Natural killer cell (primary cell): ENCODE measurements around the gene FHL3. TPM values are rescaled to one million over a fixed set of nuclear protein-coding genes. Genes with fewer than 3 reads are reported as not detected.

Experiments used
- ATAC-seq, 3 donors: fragments of 150-1000 bp in 2 of 3; fragments of 200-7000 bp in 1 of 3; cut with Tn5 transposase; 1 replicate in 1 of 3; 2 replicates in 2 of 3; pipeline ENCODE4 v1.10.0; 2021; ENCODE audit warnings: mild to moderate bottlenecking in 2 of 3, moderate library complexity in 2 of 3
- DNase-seq, 2 donors: peaks; one replicate each; pipeline versions ENCODE4 v3.0.0 to v3.0.0-alpha.2; 2013 to 2021; ENCODE audit warnings: mixed read lengths in 1 of 2
- H3K27ac ChIP-seq: one replicate; pipeline ENCODE4 v1.5.1; 2013; ENCODE audit warnings: mild to moderate bottlenecking, low read length
- H3K27me3 ChIP-seq: one replicate; pipeline ENCODE4 v1.6.1; 2013; ENCODE audit warnings: low read length; ENCODE audit not compliant: control insufficient read depth, insufficient read depth
- H3K36me3 ChIP-seq: one replicate; pipeline ENCODE4 v1.6.1; 2013; ENCODE audit warnings: low read length; ENCODE audit not compliant: control insufficient read depth, insufficient read depth
- H3K4me1 ChIP-seq: one replicate; pipeline ENCODE4 v1.6.1; 2013; ENCODE audit warnings: low read length; ENCODE audit not compliant: control insufficient read depth, insufficient read depth
- H3K4me3 ChIP-seq: one replicate; pipeline ENCODE4 v1.5.1; 2013; ENCODE audit warnings: low read length
- H3K9me3 ChIP-seq: one replicate; pipeline ENCODE4 v1.6.1; 2013; ENCODE audit warnings: low read length; ENCODE audit not compliant: control insufficient read depth, insufficient read depth
- H3K27ac Mint-ChIP-seq, 2 donors: one replicate each; pipeline ENCODE4 v1.8.0; 2022; ENCODE audit warnings: mild to moderate bottlenecking in 2 of 2, mixed read lengths in 2 of 2, moderate library complexity in 1 of 2
- H3K27me3 Mint-ChIP-seq, 2 donors: one replicate each; pipeline ENCODE4 v1.8.0; 2022; ENCODE audit warnings: low read depth in 2 of 2, mixed read lengths in 2 of 2
- H3K36me3 Mint-ChIP-seq: one replicate; pipeline ENCODE4 v1.8.0; 2022; ENCODE audit warnings: mixed read lengths
- H3K4me1 Mint-ChIP-seq, 2 donors: one replicate each; pipeline ENCODE4 v1.8.0; 2022; ENCODE audit warnings: mixed read lengths in 2 of 2
- H3K4me3 Mint-ChIP-seq: one replicate; pipeline ENCODE4 v1.8.0; 2022; ENCODE audit warnings: mild to moderate bottlenecking, moderate library complexity, mixed read lengths
- H3K9me3 Mint-ChIP-seq, 2 donors: one replicate each; pipeline ENCODE4 v1.8.0; 2022; ENCODE audit warnings: mixed read lengths in 2 of 2
- WGBS: methylation state at CpG from one replicate; pipeline ENCODE4 v1.1.7; 2013; ENCODE audit warnings: missing lambda C conversion rate; ENCODE audit not compliant: insufficient coverage; 5-methylcytosine and 5-hydroxymethylcytosine counted together
- intact Hi-C: fragments of 100-400 bp; cut with micrococcal nuclease; formaldehyde crosslinking; loops from one replicate; pipeline ENCODE4 v1.14.2; 2022
- total RNA-seq, 4 donors: library from RNA; stranded (reverse); fragments of 120-200 nt in 1 of 4; gene quantifications; one replicate each; pipeline versions ENCODE4 v1.2.3 to v1.2.4, GENCODE V29; 2013 to 2022
- TF ChIP-seq, protein P1 (sequence below): fragments of 200-600 bp; IDR thresholded peaks from one replicate; pipeline ENCODE4 v1.8.0; 2022; ENCODE audit warnings: antibody characterized with exemption

The FHL3 gene
- total RNA-seq, 3 donors from 2014 or later (not counting 1 experiment from before 2014, with no cell fraction given) = 49.3 to 82.6 (median 53.6) TPM

DNA sequence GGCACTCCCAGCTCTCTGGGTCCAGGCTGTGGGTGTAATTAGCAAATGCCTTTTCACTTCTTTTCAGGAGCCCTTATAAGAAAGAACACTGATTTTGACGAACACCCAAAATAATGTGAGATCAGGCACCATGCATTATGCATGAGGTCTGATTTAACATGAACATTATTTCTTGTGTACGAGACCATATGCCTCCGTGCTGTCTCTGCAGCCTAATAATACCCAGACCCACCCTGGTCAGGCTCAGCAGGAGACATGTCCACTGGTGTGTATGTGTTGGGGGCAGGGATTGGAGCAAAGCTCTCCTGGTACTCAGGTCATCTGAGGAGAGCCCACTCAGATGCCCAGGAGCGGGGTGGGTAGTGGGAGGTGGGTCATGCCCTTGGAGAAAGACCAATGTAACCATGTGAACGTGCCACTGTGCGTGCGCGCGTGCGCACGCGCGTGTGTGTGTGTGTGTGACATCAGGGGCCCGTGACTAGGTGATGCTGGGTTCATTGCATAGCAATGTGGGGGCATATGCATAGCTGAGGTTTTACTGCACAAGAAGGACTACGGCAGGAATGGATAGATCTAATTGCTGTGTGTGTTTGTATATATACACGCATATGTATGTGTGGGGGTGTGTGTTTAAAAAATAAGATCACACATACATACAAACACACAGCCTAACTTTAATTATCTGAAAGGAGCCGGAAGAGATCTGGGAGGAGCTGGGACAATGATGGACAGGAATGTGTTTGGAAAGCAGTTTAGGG is 34.2 kb upstream of the FHL3 start:
- no peak overlapping the region for H3K4me3 ChIP-seq
- ATAC-seq (no peak), DNase-seq (no peak)
- Mint-ChIP-seq H3K4me3 (no peak overlapping the region), H3K36me3 (no peaks in the 10 kb centered on the region), H3K27ac (no peak overlapping the region), H3K4me1 (peaks cover 7 to 13% of the 10 kb centered on the region in 2 donors), H3K27me3 (peaks cover 24 to 45% of the 10 kb centered on the region in 2 donors), H3K9me3 (no peaks in the 10 kb centered on the region)
- H3K9me3 ChIP-seq = no peaks in the 10 kb centered on the region
- no peak overlapping the region for H3K27ac ChIP-seq
- TF ChIP-seq, protein P1, sequence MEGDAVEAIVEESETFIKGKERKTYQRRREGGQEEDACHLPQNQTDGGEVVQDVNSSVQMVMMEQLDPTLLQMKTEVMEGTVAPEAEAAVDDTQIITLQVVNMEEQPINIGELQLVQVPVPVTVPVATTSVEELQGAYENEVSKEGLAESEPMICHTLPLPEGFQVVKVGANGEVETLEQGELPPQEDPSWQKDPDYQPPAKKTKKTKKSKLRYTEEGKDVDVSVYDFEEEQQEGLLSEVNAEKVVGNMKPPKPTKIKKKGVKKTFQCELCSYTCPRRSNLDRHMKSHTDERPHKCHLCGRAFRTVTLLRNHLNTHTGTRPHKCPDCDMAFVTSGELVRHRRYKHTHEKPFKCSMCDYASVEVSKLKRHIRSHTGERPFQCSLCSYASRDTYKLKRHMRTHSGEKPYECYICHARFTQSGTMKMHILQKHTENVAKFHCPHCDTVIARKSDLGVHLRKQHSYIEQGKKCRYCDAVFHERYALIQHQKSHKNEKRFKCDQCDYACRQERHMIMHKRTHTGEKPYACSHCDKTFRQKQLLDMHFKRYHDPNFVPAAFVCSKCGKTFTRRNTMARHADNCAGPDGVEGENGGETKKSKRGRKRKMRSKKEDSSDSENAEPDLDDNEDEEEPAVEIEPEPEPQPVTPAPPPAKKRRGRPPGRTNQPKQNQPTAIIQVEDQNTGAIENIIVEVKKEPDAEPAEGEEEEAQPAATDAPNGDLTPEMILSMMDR = no peak
- peaks cover 6% of the 10 kb centered on the region for H3K4me1 ChIP-seq
- H3K27me3 ChIP-seq = peaks cover 26% of the 10 kb centered on the region
- intact Hi-C loops = no loop called here
- no peaks in the 10 kb centered on the region for H3K36me3 ChIP-seq
- 91% methylated on average over 16 of the region's 17 CpGs for WGBS

DNA sequence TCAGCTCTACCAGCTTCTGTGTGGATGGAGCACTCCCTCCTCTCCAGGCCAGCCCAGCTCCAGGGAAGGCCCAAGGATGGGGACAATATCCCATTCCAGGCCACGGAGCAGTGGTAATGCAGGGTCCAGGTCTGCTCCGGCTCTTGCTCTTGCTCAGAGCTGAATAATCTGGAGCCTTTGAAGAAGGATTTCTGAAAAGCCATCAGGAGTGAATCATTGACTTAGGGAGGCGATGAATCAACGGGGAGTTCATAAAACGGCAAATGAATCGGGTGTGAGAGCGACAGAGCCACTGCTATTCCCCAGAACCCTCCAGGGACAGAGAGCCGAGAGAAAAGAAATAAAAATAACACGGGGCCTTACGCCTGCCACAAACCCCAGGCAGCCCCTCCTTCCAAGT is 33.5 kb upstream of the FHL3 start:
- Mint-ChIP-seq H3K9me3 (no peaks in the 10 kb centered on the region), H3K27me3 (peaks cover 24 to 41% of the 10 kb centered on the region in 2 donors), H3K4me1 (peaks cover under 1 to 6% of the 10 kb centered on the region in 2 donors), H3K27ac (no peak overlapping the region), H3K36me3 (no peaks in the 10 kb centered on the region), H3K4me3 (no peak overlapping the region)
- TF ChIP-seq, protein P1 = no peak
- Histone ChIP-seq H3K27me3 (peaks cover 20% of the 10 kb centered on the region), H3K4me3 (no peak overlapping the region), H3K27ac (no peak overlapping the region), H3K4me1 (no peaks in the 10 kb centered on the region), H3K9me3 (no peaks in the 10 kb centered on the region), H3K36me3 (no peaks in the 10 kb centered on the region)
- WGBS = 80% methylated on average over 10 of the region's 10 CpGs
- ATAC-seq (no peak), DNase-seq (no peak)
- intact Hi-C loops = no loop called here

DNA sequence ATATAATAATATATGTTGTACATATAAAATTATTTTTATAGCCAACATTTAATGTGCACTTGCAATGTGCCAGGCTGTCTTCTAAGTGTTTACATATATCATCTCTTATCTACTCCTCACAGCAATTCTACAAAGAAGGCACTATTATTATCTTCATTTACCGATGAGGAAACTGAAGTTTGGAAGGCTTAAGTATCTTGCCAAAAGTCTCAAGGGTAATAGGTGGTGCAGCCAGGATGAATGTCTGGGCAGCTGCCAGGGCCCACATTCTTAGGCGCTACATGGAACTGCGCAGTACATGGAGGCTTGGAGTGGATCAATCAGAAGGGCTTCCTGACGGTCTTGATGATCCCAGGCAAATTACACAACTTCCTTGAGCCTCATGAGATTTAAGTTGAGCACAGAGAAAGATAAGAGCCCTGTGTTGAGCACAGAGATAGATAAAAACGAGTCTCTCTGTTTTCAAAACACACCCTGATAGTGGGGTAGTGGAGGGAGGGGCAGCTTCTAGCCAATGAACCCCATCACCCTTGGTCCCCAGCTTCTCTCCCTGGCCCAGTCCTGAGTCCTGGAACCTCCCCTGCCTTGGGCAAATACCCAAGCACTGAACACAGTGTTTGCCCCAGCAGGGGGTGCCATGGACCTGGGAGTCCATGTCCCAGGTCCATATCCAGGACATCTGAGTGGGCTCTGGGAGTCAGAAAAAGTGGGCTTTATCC is 32.1 kb upstream of the FHL3 start:
- Mint-ChIP-seq H3K4me3 (no peak overlapping the region), H3K9me3 (no peaks in the 10 kb centered on the region), H3K27me3 (peaks cover 12 to 26% of the 10 kb centered on the region in 2 donors), H3K36me3 (no peaks in the 10 kb centered on the region), H3K4me1 (no peaks in the 10 kb centered on the region), H3K27ac (no peak overlapping the region)
- H3K36me3 ChIP-seq = no peaks in the 10 kb centered on the region
- 95% methylated on average over 4 of the region's 5 CpGs for WGBS
- TF ChIP-seq, protein P1 = no peak
- peaks cover 5% of the 10 kb centered on the region for H3K27me3 ChIP-seq
- H3K4me1 ChIP-seq = no peaks in the 10 kb centered on the region
- no peak for ATAC-seq
- no peak overlapping the region for H3K4me3 ChIP-seq
- intact Hi-C loops = no loop called here
- H3K27ac ChIP-seq = no peak overlapping the region
- no peaks in the 10 kb centered on the region for H3K9me3 ChIP-seq
- DNase-seq = no peak
